Measurements from ENCODE around the gene MBOAT2. TPM values are rescaled to one million over a fixed set of nuclear protein-coding genes. Genes with fewer than 3 reads are reported as not detected.
"Not testable (repeated sequence)": the region's sequence is repeated elsewhere in the genome, so short reads cannot be mapped to it uniquely, and the experiment has no call there.

MBOAT2 gene
- total RNA-seq: 10 to 100 TPM; 23.0 to 72.9 TPM
- 10 to 100 TPM in 1 of 2 donors, 1 to 10 TPM in 1; 9.0 to 10.5 TPM for polyA plus RNA-seq
- long read RNA-seq, donor 1, full-length matches to known transcripts: 10 of 10 reads
- long read RNA-seq, donor 1, partial matches to known transcripts: 0 of 10 reads
- long read RNA-seq, donor 1, other reads (novel, unspliced or antisense): 0 of 10 reads
- long read RNA-seq, donor 2, full-length matches to known transcripts: 2 of 2 reads
- long read RNA-seq, donor 2, partial matches to known transcripts: 0 of 2 reads
- long read RNA-seq, donor 2, other reads (novel, unspliced or antisense): 0 of 2 reads
- long read RNA-seq, donor 3, full-length matches to known transcripts: 5 of 5 reads
- long read RNA-seq, donor 3, partial matches to known transcripts: 0 of 5 reads
- long read RNA-seq, donor 3, other reads (novel, unspliced or antisense): 0 of 5 reads
- long read RNA-seq, donor 4, full-length matches to known transcripts: 1 of 1 reads
- long read RNA-seq, donor 4, partial matches to known transcripts: 0 of 1 reads
- long read RNA-seq, donor 4, other reads (novel, unspliced or antisense): 0 of 1 reads
- long read RNA-seq, donor 5, full-length matches to known transcripts: 6 of 6 reads
- long read RNA-seq, donor 5, partial matches to known transcripts: 0 of 6 reads
- long read RNA-seq, donor 5, other reads (novel, unspliced or antisense): 0 of 6 reads

GRCh38 chr2:9003616-9004337 is at the start of gene MBOAT2:
Gene MBOAT2, minus strand, starts transcription at chr2:9003684. Its CDS starts 70 bp downstream, at chr2:9003614.
- Histone ChIP-seq H3K27ac (ENCODE audit: low read depth in 1 of 2, low read length in 1 of 2) (peak within 1 kb of the TSS; percentile 73 to 97), H3K36me3 (ENCODE audit: control insufficient read depth in 4 of 4, insufficient read depth in 4 of 4, low read length in 4 of 4) (no peaks in the 10 kb centered on the region), H3K9ac (ENCODE audit: insufficient read depth in 1 of 2, low read length in 2 of 2) (peak within 1 kb of the TSS; percentile 50 to 66), H3K4me1 (ENCODE audit: control insufficient read depth in 5 of 5, insufficient read depth in 5 of 5, low read length in 5 of 5) (peaks cover 0 to 40% (median 3%) of the 10 kb centered on the region in 5 donors), H3K9me3 (ENCODE audit: control insufficient read depth in 4 of 4, insufficient read depth in 3 of 4, low read length in 3 of 4) (no peaks in the 10 kb centered on the region), H3K27me3 (ENCODE audit: control insufficient read depth in 3 of 3, insufficient read depth in 3 of 3, low read length in 2 of 3) (no peaks in the 10 kb centered on the region), H3K4me3 (peak within 1 kb of the TSS; percentile 96)
- WGBS, 2 donors: 0 to 1% methylated on average over 41 to 104 of the region's 104 CpGs
- DNase-seq (peak; percentile 95 to 98 (median 98)), ATAC-seq (ENCODE audit: insufficient read depth, low FRiP score) (peak; percentile 95)
- no peak for TF ChIP-seq CTCF (IDR thresholded peaks at IDR 0.05; ENCODE audit: control extremely low read depth, extremely low read depth)

GRCh38 chr2:9052821-9053533 is 49.5 kb upstream of the MBOAT2 start:
- WGBS, 2 donors: 84 to 85% methylated on average over 6 of the region's 6 CpGs
- Histone ChIP-seq H3K4me3 (no peak overlapping the region), H3K9ac (ENCODE audit: insufficient read depth in 1 of 2, low read length in 2 of 2) (no peak overlapping the region), H3K27ac (ENCODE audit: low read depth in 1 of 2, low read length in 1 of 2) (no peak overlapping the region), H3K4me1 (ENCODE audit: control insufficient read depth in 5 of 5, insufficient read depth in 5 of 5, low read length in 5 of 5) (no peaks in the 10 kb centered on the region), H3K27me3 (ENCODE audit: control insufficient read depth in 3 of 3, insufficient read depth in 3 of 3, low read length in 2 of 3) (no peaks in the 10 kb centered on the region), H3K9me3 (ENCODE audit: control insufficient read depth in 4 of 4, insufficient read depth in 3 of 4, low read length in 3 of 4) (no peaks in the 10 kb centered on the region), H3K36me3 (ENCODE audit: control insufficient read depth in 4 of 4, insufficient read depth in 4 of 4, low read length in 4 of 4) (no peaks in the 10 kb centered on the region)
- ATAC-seq (ENCODE audit: insufficient read depth, low FRiP score) (no peak), DNase-seq (no peak)
- TF ChIP-seq CTCF (IDR thresholded peaks at IDR 0.05; ENCODE audit: control extremely low read depth, extremely low read depth): no peak

GRCh38 chr2:9051451-9051850 is 48.0 kb upstream of the MBOAT2 start:
- H3K36me3 ChIP-seq (ENCODE audit: control insufficient read depth in 4 of 4, insufficient read depth in 4 of 4, low read length in 4 of 4); H3K27me3 ChIP-seq (ENCODE audit: control insufficient read depth in 3 of 3, insufficient read depth in 3 of 3, low read length in 2 of 3); ATAC-seq (ENCODE audit: insufficient read depth, low FRiP score); H3K4me3 ChIP-seq; H3K27ac ChIP-seq (ENCODE audit: low read depth in 1 of 2, low read length in 1 of 2); H3K9me3 ChIP-seq (ENCODE audit: control insufficient read depth in 4 of 4, insufficient read depth in 3 of 4, low read length in 3 of 4); DNase-seq; H3K4me1 ChIP-seq (ENCODE audit: control insufficient read depth in 5 of 5, insufficient read depth in 5 of 5, low read length in 5 of 5); H3K9ac ChIP-seq (ENCODE audit: insufficient read depth in 1 of 2, low read length in 2 of 2): not testable (repeated sequence)
- WGBS, 2 donors: 74 to 91% methylated on average over 5 of the region's 5 CpGs

Data from lung (tissue), 16 donors.